GM18511 (cell line): ENCODE data around the gene IL1R1.

Experiments used
- ATAC-seq: cut with Tn5 transposase; IDR thresholded peaks from one replicate; pipeline ENCODE4 v1.9.1; 2021; ENCODE audit warnings: mild to moderate bottlenecking, moderate library complexity; ENCODE audit not compliant: unreplicated experiment

The IL1R1 gene

DNA sequence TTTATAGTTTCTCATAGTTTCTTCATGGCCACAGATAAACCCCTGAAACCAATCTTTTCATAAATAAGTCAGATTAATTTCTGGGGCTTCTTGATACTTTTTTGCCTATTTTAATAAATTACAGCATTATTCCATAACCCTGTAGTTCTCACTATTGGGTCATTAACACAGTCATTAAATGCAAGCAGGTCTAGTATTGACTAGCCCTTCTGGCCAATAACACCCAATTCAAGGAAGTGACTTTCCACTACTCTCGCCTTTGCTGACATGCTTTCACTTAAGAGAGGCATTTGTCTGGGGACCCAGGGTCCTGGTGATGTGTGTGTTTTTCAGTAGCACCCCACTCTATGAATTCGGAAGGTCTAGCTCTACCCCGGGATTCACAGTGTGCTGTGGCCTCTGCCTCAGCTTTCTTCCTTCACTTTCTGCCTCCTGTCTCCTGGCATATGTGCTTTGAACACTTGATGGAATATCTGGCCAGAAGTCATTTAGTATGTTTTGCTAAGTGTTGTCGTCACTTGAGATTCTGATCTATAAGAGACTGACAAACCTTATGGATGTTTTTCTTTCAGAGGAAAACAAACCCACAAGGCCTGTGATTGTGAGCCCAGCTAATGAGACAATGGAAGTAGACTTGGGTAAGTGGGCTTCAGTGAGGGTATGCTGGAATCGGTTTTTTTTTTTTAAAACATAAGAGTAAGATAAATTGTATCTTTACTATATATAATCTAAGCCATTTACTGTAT is 25.7 kb downstream of the IL1R1 start:
- no peak for ATAC-seq

DNA sequence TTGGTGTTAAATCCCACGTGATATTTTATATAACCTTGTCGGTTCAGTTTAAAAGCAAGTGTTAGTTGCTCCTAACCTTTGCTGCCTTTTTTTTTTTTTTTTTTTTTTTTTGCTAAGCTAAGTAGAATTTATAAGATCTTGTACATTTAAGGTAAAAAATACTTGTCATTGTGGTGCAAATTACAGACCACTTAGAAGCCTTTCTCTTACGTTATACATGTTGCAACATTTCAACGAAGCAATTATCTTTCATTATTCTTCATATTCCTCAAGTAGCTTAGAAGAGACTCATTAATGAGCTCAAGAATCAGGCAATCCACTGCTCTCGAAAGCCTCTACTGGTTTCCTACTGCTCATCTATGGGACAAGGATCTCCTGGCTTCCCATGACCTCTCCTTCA is 29.4 kb downstream of the IL1R1 start:
- ATAC-seq = no peak

DNA sequence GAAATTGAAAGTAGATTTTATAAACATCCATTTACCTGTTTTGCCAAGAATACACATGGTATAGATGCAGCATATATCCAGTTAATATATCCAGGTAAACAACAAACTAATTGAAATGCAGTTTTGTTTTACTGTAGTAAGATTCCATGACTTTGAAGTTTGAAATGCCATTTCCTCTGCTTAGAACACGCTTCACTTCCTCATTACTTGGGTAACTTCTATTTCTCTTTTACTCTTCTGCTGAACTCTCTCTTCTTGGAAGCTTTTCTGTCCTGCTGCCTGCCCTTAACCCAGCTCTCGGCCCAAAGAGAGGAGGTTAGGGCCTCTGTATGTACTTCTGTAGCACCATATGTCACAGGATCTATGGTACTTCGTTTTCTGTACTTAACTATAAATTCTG is 30.2 kb downstream of the IL1R1 start:
- ATAC-seq = no peak

DNA sequence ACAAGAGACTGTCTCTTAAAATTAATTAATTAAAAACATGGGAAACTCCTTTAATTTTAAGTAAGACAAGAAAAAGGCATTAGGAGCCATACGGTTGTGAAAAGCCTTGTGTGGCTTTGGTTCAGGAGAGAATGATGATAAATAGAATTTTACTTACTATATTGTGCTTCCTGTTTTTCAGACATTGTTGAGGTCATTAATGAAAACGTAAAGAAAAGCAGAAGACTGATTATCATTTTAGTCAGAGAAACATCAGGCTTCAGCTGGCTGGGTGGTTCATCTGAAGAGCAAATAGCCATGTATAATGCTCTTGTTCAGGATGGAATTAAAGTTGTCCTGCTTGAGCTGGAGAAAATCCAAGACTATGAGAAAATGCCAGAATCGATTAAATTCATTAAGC is 33.6 kb downstream of the IL1R1 start:
- no peak for ATAC-seq

DNA sequence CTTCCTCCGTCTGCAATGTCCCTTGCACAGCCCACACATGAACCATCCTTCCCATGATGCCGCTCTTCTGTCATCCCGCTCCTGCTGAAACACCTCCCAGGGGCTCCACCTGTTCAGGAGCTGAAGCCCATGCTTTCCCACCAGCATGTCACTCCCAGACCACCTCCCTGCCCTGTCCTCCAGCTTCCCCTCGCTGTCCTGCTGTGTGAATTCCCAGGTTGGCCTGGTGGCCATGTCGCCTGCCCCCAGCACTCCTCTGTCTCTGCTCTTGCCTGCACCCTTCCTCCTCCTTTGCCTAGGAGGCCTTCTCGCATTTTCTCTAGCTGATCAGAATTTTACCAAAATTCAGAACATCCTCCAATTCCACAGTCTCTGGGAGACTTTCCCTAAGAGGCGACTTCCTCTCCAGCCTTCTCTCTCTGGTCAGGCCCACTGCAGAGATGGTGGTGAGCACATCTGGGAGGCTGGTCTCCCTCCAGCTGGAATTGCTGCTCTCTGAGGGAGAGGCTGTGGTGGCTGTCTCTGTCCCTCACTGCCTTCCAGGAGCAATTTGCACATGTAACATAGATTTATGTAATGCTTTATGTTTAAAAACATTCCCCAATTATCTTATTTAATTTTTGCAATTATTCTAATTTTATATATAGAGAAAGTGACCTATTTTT is 35.4 kb downstream of the IL1R1 start:
- no peak for ATAC-seq

DNA sequence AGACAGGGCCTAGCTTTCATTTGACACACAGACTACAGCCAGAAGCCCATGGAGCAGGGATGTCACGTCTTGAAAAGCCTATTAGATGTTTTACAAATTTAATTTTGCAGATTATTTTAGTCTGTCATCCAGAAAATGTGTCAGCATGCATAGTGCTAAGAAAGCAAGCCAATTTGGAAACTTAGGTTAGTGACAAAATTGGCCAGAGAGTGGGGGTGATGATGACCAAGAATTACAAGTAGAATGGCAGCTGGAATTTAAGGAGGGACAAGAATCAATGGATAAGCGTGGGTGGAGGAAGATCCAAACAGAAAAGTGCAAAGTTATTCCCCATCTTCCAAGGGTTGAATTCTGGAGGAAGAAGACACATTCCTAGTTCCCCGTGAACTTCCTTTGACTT is 36.5 kb downstream of the IL1R1 start:
- no peak for ATAC-seq

DNA sequence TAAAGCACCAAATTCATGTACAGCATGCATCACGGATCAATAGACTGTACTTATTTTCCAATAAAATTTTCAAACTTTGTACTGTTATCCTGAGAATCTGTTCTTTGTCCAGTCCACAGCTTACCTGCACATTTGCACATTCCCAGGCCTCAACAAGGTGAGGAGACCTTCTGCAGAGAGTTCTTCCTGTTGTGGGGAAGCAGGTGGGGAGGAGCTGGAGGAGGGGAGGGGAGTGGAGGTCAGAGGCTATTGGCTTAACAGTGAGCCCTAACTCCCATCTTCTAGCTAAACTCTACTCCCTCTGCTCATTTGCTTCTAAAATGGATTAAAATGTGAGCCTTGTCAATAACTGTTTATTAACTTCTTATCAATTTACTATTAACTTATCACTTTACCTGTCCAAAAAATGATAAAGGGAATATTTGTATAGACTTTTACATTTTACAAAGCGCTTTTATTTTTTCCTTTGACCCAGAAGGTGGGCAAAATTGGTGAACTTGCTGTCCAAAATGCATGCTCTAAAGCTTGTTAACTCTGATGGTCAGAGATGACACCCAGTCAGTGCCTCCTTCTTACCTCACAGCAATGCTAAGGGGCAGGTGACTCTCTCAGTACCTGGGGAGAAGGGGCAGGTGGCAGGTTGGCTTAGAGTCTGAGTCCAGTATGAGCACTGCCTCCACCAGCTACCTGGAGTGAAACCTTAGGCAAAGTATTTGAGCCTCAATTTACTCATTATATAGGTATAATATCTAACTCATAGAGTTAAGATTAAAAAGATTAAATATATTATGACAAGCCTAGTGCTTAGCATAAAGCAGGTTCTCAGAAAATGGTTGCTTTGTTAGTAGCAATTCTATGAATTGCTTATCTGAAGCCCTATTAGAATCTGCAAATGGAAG is 37.5 kb downstream of the IL1R1 start:
- no peak for ATAC-seq

DNA sequence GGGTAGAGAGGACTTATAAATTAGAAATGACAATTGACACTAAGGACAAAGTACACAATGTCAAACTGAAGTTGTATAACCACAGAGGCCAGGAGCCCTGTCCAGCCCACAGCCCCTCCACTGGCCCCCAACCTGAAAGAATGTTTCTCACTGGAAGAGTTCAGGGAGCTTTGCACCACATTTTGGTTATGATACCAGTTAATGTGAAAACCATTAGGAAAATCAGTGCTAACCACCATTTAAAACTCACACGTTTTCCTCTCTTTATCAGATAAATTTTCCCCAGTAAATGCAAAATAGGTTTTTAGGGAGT is 38.1 kb downstream of the IL1R1 start:
- ATAC-seq = no peak

DNA sequence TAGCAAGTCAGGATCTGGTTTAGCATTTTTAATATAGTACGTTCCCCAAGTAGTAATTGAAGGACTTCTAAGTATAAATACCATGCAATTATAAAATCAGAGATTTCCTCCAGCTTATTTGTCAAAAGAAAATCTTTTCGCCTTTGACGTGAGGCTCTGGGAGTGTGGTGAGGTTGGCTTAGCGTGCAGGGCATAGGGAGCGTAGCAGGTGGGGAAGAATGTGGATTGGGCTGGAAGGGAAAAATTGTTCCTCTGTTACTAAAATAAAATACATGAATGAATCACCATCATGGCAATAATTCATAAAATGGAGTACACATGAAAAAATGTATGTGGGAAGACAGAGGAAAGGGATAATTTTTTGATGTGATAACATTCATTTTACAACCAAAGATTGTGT is 38.8 kb downstream of the IL1R1 start:
- no peak for ATAC-seq

DNA sequence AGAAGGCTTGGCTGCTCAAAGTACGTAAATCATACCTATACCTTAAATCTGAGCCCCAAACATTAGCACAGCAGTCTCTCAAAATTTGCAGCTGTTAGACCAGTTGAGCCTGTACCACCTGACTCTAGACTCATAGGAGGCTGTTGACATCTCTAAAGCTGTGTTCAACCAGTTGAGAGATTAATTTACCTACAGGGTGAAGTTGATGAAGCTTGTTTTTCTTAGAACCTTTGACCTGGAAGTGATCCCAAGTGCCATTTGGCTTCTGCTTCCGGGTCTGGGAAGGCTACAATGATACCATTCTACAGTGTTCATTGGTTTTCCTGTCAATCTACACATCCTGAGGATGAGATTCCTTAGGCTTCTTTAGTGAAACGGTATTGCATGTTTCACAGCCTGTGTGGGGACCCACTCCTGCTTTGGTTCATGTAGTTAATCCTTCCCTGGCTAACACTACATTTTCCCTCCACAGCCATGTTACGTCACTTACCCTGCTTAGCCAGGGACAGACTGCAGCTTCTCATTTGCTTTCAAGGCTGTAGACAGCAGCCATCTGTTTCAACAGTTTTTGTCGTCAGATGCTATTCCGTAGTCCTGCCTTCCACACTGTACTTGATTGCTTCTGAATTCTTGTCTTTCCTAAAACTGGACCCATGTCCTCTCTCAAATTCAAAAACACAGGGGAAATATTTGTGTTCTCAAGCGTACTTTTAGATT is 39.5 kb downstream of the IL1R1 start:
- ATAC-seq = no peak

DNA sequence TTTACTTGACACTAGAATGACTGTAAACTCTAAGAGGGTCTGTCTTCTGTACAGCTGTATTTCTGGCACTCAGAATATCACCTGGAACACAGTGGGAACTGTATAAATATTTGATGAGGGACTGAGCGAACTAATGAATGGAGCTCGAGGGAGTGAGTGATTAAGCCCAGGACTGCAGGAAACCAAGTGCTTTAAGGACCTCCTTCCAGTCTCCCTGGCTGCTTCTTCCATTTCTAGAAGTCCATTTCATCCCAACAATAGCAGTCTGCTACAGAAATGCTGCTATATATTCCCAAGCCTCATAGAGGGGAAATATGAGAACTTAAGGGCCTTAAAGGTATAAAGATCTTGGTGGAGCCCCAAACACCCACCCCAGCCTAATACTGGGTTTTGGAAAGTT is 41.5 kb downstream of the IL1R1 start:
- no peak for ATAC-seq

DNA sequence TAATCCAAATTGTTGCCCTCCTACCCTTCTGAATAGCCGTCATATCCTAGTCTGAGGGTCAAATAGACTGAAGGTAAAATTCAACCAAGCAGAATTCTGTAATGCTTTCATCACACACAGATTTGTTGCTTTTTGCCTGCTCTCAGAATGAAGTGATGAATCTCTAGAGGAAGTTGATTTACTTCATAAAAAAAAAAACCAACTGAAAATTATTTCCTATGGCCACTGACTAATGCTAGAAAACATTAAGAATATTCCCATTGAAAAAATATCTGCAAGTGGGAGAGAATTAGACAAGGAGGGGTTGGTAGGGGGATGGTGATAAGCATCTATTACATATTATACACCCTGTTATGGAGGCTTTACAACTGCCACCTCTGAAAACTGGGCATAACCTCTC is 42.0 kb downstream of the IL1R1 start:
- ATAC-seq = no peak

DNA sequence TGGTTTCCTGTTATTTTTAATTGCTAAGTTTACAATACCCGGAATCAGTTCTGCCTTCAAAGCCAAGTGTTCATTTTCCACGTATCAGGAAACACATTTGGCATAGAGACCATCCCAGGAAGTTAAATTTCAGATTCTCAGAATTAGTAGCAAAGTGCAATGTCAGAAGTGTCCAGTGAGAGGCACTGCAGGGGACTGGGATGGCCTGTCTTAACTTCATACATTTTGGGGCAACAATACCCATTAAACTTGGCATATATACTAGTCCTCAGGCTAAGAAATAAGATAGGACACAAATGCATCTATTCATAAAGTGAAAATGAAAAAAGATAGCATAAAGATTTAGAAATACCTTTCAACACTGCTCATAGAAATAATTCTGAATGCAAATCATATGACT is 42.8 kb downstream of the IL1R1 start:
- no peak for ATAC-seq

DNA sequence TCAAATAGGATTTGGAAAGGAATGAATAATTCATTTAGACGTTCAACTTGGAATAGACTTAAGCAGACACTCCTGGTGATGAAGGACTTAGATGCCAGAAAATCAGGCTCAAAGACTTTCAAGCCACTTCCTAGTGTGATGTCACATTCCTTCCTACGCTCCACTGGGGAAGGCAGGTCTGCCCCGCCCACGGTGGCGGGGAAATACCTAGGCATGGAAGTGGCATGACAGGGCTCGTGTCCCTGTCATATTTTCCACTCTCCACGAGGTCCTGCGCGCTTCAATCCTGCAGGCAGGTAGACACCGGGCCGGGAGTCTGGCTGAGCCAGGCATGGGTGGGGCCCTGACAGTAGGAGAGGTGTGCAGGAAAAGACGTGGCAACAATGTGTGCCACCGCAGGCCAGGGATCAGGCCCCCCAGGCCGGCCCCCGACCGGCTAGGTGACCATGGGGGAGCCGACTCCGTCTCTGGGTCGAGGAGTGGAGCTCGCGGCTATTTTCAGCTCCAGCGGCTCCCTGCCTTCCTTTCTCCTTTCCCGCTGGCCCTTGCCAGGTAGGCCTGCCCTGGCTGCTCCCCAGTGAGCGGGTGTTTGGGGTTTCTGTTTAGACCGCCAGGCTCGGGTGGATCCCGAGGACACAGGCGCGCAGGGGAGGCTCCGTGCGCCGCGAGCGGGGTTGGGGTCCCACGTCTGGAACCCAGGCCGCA is 44.4 kb downstream of the IL1R1 start, which contains the start of gene IL1RL2:
Gene IL1RL2 (plus strand): TSS at position 233 of the 705 bp plus-strand sequence. CDS start 845 bp downstream, outside the sequence.
- ATAC-seq = no peak

DNA sequence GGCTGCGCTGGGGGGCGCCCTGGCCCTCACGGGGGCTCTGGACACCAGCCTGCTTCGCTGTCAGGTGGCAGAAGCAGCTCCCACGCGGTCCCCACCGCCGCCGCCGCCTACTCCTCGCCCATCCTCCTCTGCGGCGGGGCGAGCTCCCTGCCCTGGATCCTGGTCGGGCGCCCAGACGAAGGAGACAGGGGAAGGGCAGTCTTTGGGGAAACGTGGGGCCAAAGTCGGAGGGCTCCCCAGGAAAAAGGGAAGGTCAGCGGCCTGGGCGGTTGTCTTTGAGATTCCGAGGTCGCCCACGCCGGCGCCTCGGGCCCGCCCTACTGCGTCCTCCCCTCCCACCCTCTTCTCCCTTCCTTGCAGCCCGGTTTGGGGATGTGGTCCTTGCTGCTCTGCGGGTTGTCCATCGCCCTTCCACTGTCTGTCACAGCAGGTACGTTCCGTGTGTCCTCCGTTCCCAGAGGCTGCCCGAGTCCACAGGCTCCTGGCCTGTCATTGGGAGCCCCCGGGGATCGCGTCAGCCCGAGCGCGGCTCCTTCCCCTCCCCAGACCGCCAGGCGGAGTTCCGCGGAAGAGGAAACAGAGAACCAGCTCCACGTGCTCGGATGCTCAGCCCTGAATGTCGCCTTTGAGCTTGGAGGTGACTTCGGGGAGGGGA is 45.1 kb downstream of the IL1R1 start:
- no peak for ATAC-seq

DNA sequence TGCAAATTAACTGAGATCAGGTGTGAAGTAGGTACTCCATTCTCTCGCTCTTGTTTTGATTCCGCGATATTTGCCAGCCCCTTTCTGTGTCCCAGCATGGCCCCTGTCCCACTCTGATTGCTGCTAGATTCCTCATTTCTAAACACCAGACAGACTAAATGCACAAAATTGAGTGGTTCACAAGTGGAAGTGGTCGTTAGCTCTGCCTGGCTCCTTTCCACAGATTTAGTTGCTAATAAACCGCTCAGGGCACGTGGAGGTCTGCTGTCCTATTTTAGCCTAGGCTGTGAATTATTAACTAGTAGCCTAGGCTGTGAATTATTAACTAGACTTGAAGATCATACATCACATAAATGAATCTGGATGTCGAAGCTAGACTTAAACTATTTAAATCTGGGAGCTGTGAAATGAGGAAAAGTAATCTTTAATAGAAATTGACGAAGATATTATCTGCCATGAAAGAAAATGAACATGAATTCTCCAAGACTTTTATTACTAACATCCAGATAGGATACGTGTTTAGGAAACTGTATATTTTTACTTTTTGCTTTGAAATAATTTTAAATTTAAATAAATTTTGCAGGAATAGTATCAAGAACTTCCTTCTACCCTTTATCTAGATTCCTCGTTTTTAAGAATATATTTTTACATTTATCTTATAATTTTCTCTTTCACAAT is 48.0 kb downstream of the IL1R1 start:
- no peak for ATAC-seq

DNA sequence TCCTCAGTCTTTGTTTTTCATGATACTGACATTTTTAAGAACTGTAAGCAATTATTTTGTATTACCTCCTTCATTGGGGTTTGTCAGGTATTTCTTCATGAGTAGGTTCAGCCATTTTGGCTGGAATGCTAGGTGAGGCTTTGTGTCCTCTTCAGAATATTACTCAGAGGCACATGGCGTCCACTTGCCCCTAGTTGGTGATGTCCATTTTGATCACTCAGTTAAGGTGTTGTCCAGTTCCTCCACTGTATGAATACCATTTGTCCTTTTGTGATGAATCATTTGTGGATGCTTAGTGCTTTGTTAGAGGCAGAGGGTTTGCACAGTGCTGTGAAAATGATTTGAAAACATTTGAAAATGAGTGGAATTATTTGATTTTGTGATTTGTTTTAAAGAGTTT is 49.0 kb downstream of the IL1R1 start:
- no peak for ATAC-seq

DNA sequence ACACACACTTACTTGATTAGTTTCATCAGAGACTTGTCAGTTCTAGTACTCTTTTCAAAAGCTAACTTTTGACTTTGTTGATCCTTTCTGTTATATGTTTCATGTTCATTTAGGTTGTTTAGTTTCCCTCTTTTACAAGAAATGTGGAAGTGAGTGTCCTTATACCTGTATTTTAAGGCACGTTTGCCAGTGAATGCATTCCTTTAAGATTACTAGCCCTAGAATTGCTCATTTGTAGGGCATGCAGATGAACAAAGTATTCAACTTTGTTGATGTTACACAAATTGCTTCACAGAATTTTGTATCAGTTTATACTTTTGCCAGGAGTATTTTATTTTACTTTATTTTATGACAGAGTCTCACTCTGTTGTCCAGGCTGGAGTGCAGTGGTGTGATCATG is 50.5 kb downstream of the IL1R1 start:
- ATAC-seq = no peak

DNA sequence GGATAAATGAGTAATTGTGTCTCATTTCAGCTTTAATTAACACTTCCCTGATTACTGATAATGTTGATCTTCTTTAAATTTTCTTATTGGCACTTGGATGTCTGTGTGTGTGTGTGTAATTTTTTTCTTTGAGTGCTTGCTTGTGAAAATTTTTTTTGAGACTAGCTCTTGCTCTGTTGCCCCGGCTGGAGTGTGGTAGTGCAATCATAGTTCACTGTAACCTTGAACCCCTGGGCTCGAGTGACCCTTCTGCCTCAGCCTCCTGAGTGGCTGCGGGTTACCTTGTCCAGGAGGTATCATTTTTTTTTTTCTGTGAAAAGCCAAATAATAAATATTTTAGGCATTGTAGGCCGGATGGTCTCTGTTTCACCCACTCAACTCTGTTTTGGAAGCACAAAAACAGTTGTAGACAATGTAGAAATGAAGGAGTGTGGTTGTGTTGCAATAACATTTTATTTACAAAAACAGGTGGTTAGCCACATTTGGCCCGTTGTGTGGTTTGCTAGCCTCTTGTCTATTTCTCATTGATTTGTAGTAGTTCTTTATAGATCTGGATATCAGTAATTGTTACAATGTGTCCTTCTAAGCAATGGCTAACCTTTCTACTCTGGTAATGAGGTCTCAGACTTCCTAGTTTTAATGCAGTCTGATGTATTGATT is 52.2 kb downstream of the IL1R1 start:
- ATAC-seq = no peak
